Prostate gland (tissue), 2 donors: ENCODE measurements around the gene DEFB128. TPM values are rescaled to one million over a fixed set of nuclear protein-coding genes. Genes with fewer than 3 reads are reported as not detected.

ENCODE experiments used
- DNase-seq: peaks from one replicate; pipeline ENCODE4 v3.0.0-alpha.2; 2019; ENCODE audit warnings: low spot score
- H3K27ac ChIP-seq, 2 donors: fragments of 200-600 bp; sonication (generic); 2 replicates each; pipeline ENCODE4 v1.5.1; 2017 to 2019
- H3K27me3 ChIP-seq: fragments of 200-600 bp; sonication (generic); replicated peaks from 2 replicates; pipeline ENCODE4 v1.5.1; 2019; ENCODE audit not compliant: insufficient read depth
- H3K36me3 ChIP-seq, 2 donors: fragments of 200-600 bp; sonication (generic); 1 replicate in 1 of 2; 2 replicates in 1 of 2; pipeline versions ENCODE4 v1.5.1 to v1.8.1; 2017 to 2019
- H3K4me1 ChIP-seq: fragments of 200-600 bp; sonication (generic); replicated peaks from 2 replicates; pipeline ENCODE4 v1.5.1; 2019
- H3K4me3 ChIP-seq, 2 donors: fragments of 200-600 bp; sonication (generic); 2 replicates each; pipeline ENCODE4 v1.5.1; 2017 to 2019
- H3K9me3 ChIP-seq: fragments of 200-600 bp; sonication (generic); 2 replicates; pipeline ENCODE4 v1.5.1; 2017
- CTCF ChIP-seq, 4 experiments: fragments of 200-600 bp in 2 of 4; fragments of 450-650 bp in 2 of 4; sonication (generic) in 2 of 4; IDR thresholded peaks; 1 replicate in 3 of 4; 2 replicates in 1 of 4; pipeline ENCODE4 v1.5.1; 2016 to 2019; ENCODE audit warnings: antibody characterized with exemption in 4 of 4, mild to moderate bottlenecking in 2 of 4, moderate library complexity in 2 of 4
- POLR2A ChIP-seq: fragments of 450-650 bp; IDR thresholded peaks from one replicate; pipeline ENCODE4 v1.6.1; 2016; ENCODE audit warnings: antibody characterized with exemption, mild to moderate bottlenecking
- POLR2AphosphoS5 ChIP-seq: sonication (generic); formaldehyde crosslinking; IDR thresholded peaks from one replicate; pipeline ENCODE4 v1.6.1; 2017; ENCODE audit warnings: antibody characterized with exemption
- WGBS: methylation state at CpG from one replicate; pipeline ENCODE4 v1.1.5; 2018; 5-methylcytosine and 5-hydroxymethylcytosine counted together
- intact Hi-C: fragments of 100-400 bp; cut with DNase I; formaldehyde crosslinking; loops from one replicate; pipeline ENCODE4 v1.14.2; 2022
- total RNA-seq, 2 donors: library from RNA; depleted of rRNA; stranded (reverse); fragments of >200 nt; gene quantifications; one replicate each; pipeline ENCODE4 v1.1.0, GENCODE V29; 2016

Gene DEFB128
- total RNA-seq = not detected

GRCh38 chr20:189611-190010 is at the start of gene DEFB128:
Gene DEFB128 (minus strand): TSS chr20:189711. CDS start chr20:189623, 88 bp downstream.
- 67% methylated on average over 7 of the region's 7 CpGs for WGBS
- Histone ChIP-seq H3K27ac (no peak within 1 kb of the TSS), H3K27me3 (no peaks in the 10 kb centered on the region), H3K9me3 (no peaks in the 10 kb centered on the region), H3K4me1 (no peaks in the 10 kb centered on the region), H3K4me3 (no peak within 1 kb of the TSS), H3K36me3 (no peaks in the 10 kb centered on the region)
- intact Hi-C loops = no loop called here
- TF ChIP-seq POLR2AphosphoS5 (no peak), POLR2A (no peak), CTCF (IDR thresholded peaks at IDR 0.05) (no peak)
- DNase-seq = no peak

GRCh38 chr20:237929-238328 is 48.4 kb upstream of the DEFB128 start:
- no peaks in the 10 kb centered on the region for H3K27me3 ChIP-seq
- no peaks in the 10 kb centered on the region for H3K9me3 ChIP-seq
- TF ChIP-seq CTCF (IDR thresholded peaks at IDR 0.05) = no peak
- no peak for TF ChIP-seq POLR2AphosphoS5
- no peak for TF ChIP-seq POLR2A
- no peaks in the 10 kb centered on the region for H3K4me1 ChIP-seq
- no peak overlapping the region for H3K27ac ChIP-seq
- no peak for DNase-seq
- 66% methylated on average over 3 of the region's 3 CpGs for WGBS
- intact Hi-C loops = no loop called here
- no peaks in the 10 kb centered on the region for H3K36me3 ChIP-seq
- no peak overlapping the region for H3K4me3 ChIP-seq

- Histone ChIP-seq H3K4me1 (no peaks in the 10 kb centered on the region), H3K27ac (no peak overlapping the region), H3K27me3 (no peaks in the 10 kb centered on the region), H3K9me3 (no peaks in the 10 kb centered on the region), H3K36me3 (no peaks in the 10 kb centered on the region), H3K4me3 (no peak overlapping the region)
- TF ChIP-seq POLR2AphosphoS5 = no peak
- TF ChIP-seq POLR2A = no peak
- no peak for TF ChIP-seq CTCF (IDR thresholded peaks at IDR 0.05)
- 62% methylated on average over 4 of the region's 4 CpGs for WGBS
- no peak for DNase-seq
- intact Hi-C loops = no loop called here
Measured at GRCh38 chr20:237489-237888, 48.0 kb upstream of the DEFB128 start.

GRCh38 chr20:235891-236290 is 46.4 kb upstream of the DEFB128 start:
- Histone ChIP-seq H3K4me1 (no peaks in the 10 kb centered on the region), H3K36me3 (no peaks in the 10 kb centered on the region), H3K27me3 (no peaks in the 10 kb centered on the region), H3K9me3 (no peaks in the 10 kb centered on the region), H3K27ac (no peak overlapping the region), H3K4me3 (no peak overlapping the region)
- DNase-seq = peak; percentile 57
- peak; percentile 27 for TF ChIP-seq POLR2AphosphoS5
- TF ChIP-seq CTCF (IDR thresholded peaks at IDR 0.05) = peak in 2 of 4 experiments; percentile 42 to 55
- no peak for TF ChIP-seq POLR2A
- intact Hi-C loops = no loop called here
- WGBS = 32% methylated on average over 1 of the region's 1 CpG

GRCh38 chr20:227439-228105 is 38.1 kb upstream of the DEFB128 start:
- DNase-seq = no peak
- Histone ChIP-seq H3K9me3 (no peaks in the 10 kb centered on the region), H3K36me3 (no peaks in the 10 kb centered on the region), H3K27me3 (no peaks in the 10 kb centered on the region), H3K4me3 (no peak overlapping the region), H3K27ac (no peak overlapping the region), H3K4me1 (no peaks in the 10 kb centered on the region)
- intact Hi-C loops = no loop called here
- WGBS = 82% methylated on average over 3 of the region's 3 CpGs
- TF ChIP-seq CTCF (IDR thresholded peaks at IDR 0.05) (no peak), POLR2AphosphoS5 (no peak), POLR2A (no peak)
